Endometrial microvascular endothelial cells (primary cell): Measurements from ENCODE around the gene BUD23. TPM values are rescaled to one million over a fixed set of nuclear protein-coding genes. Genes with fewer than 3 reads are reported as not detected.
"Not testable (repeated sequence)": the region's sequence is repeated elsewhere in the genome, so short reads cannot be mapped to it uniquely, and the experiment has no call there.

Source experiments
- in situ Hi-C: cut with HindIII; loops from 2 replicates; pipeline ENCODE4 v1.10.0; 2017; ENCODE audit warnings: low sequenced_read_pairs, low pct_unique_long_range_greater_than_20kb; ENCODE audit errors: inconsistent ontology term
- total RNA-seq: library from RNA; depleted of rRNA; stranded (reverse); fragments of >200 nt; gene quantifications from one replicate; pipeline ENCODE4 v1.2.3, GENCODE V29; 2015; ENCODE audit errors: inconsistent ontology term

BUD23 gene
- total RNA-seq, 1 donor from 2014 or later = 72.6 TPM

- in situ Hi-C loops = no loop called here
Measured at GRCh38 chr7:73715648-73716317, 32.4 kb downstream of the BUD23 start.

- in situ Hi-C loops = no loop called here
Measured at GRCh38 chr7:73716318-73716890, 33.0 kb downstream of the BUD23 start.

- in situ Hi-C loops = no loop called here
Measured at GRCh38 chr7:73717025-73717807, 33.8 kb downstream of the BUD23 start.

GRCh38 chr7:73717991-73718405 lies 34.6 kb downstream of the BUD23 start:
- in situ Hi-C loops = no loop called here

GRCh38 chr7:73718438-73718881 lies 35.1 kb downstream of the BUD23 start:
- in situ Hi-C loops = no loop called here

GRCh38 chr7:73718905-73719805 lies 35.8 kb downstream of the BUD23 start, which contains the start of gene STX1A:
Gene STX1A, minus strand, starts transcription at chr7:73719669. Its CDS starts 38 bp downstream, at chr7:73719631.
- in situ Hi-C loops = no loop called here

- in situ Hi-C loops = no loop called here
Measured at GRCh38 chr7:73719806-73720169, 36.4 kb downstream of the BUD23 start.

GRCh38 chr7:73720443-73720842 lies 37.0 kb downstream of the BUD23 start:
- in situ Hi-C loops = not testable (repeated sequence)

GRCh38 chr7:73721377-73721817 lies 38.0 kb downstream of the BUD23 start:
- in situ Hi-C loops = no loop called here

GRCh38 chr7:73722182-73722581 lies 38.8 kb downstream of the BUD23 start:
- in situ Hi-C loops = not testable (repeated sequence)

- in situ Hi-C loops = no loop called here
Measured at GRCh38 chr7:73722785-73723184, 39.4 kb downstream of the BUD23 start.

GRCh38 chr7:73723813-73724212 lies 40.4 kb downstream of the BUD23 start:
- in situ Hi-C loops = no loop called here

- in situ Hi-C loops = no loop called here
Measured at GRCh38 chr7:73726083-73726466, 42.7 kb downstream of the BUD23 start.

GRCh38 chr7:73727952-73728351 lies 44.6 kb downstream of the BUD23 start:
- in situ Hi-C loops = no loop called here

GRCh38 chr7:73728551-73728950 lies 45.2 kb downstream of the BUD23 start:
- in situ Hi-C loops = no loop called here

GRCh38 chr7:73730485-73730884 lies 47.1 kb downstream of the BUD23 start:
- in situ Hi-C loops = no loop called here

- in situ Hi-C loops = no loop called here
Measured at GRCh38 chr7:73732397-73732796, 49.0 kb downstream of the BUD23 start.

- in situ Hi-C loops = no loop called here
Measured at GRCh38 chr7:73734619-73735527, 51.5 kb downstream of the BUD23 start.
